K562 (cell line): ENCODE data around the gene WDR91.

Experiments
- FOXK2 ChIP-seq, 2 experiments: fragments of 450-650 bp; IDR thresholded peaks in 1 of 2; conservative IDR thresholded peaks in 1 of 2; 2 replicates each; pipeline ENCODE4 v1.6.1; 2016; ENCODE audit warnings: low read depth in 2 of 2, mild to moderate bottlenecking in 1 of 2
- GTF2F1 ChIP-seq: IDR thresholded peaks from 2 replicates; pipeline ENCODE4 v1.6.1; 2011; ENCODE audit warnings: low read depth, low read length, improper control_type of control experiment
- TF ChIP-seq, protein P1 (sequence below): sonication (generic); formaldehyde crosslinking; IDR thresholded peaks from 2 replicates; pipeline ENCODE4 v1.8.1; 2023; ENCODE audit warnings: mild to moderate bottlenecking, missing genetic modification reagents

DNA sequence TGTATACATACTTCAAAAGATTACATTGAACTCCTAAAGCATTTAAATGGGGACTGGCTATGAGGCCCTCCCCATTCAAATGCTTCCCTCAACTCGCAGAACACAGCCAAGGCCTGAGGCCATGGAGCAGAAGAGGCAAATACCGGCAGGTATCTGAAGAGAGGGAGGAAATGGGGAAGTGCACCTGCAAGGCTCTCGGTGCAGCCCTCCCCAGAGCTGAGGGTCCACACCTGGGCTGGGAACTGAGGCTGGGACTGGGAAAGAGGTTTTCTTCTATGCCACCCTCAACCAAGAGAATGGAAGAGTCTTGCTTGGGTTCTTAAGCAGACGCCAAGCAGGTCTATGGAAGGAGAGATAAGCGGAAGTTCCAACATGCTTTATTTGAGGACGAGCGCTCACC is 27.8 kb downstream of the WDR91 start:
- TF ChIP-seq GTF2F1 = no peak
- TF ChIP-seq FOXK2 (conservative IDR thresholded peaks at IDR 0.05 in 1 of 2, IDR thresholded peaks at IDR 0.05 in 1 of 2; ENCODE audit: low read depth in 2 of 2) = no peak
- TF ChIP-seq, protein P1, sequence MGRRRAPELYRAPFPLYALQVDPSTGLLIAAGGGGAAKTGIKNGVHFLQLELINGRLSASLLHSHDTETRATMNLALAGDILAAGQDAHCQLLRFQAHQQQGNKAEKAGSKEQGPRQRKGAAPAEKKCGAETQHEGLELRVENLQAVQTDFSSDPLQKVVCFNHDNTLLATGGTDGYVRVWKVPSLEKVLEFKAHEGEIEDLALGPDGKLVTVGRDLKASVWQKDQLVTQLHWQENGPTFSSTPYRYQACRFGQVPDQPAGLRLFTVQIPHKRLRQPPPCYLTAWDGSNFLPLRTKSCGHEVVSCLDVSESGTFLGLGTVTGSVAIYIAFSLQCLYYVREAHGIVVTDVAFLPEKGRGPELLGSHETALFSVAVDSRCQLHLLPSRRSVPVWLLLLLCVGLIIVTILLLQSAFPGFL (CRISPR knock-in tag) = no peak
